ENCODE measurements around the gene OSCAR.

Gene OSCAR

GRCh38 chr19:54100561-54100960, at the start of gene OSCAR:
TSS of gene OSCAR (minus strand) at chr19:54100803. CDS start at chr19:54100792, 11 bp downstream.
- H3K27ac Mint-ChIP-seq: peak within 1 kb of the TSS; percentile 50
- ATAC-seq: no peak
- H3K4me3 Mint-ChIP-seq: peak within 1 kb of the TSS; percentile 96
- H3K9me3 Mint-ChIP-seq: no peaks in the 10 kb centered on the region
- peaks cover 40% of the 10 kb centered on the region for H3K36me3 Mint-ChIP-seq
- H3K4me1 Mint-ChIP-seq: peaks cover 37% of the 10 kb centered on the region
- peak in 1 of 2 donors; percentile 49 for DNase-seq (ENCODE audit: low spot score in 2 of 2)

DNA sequence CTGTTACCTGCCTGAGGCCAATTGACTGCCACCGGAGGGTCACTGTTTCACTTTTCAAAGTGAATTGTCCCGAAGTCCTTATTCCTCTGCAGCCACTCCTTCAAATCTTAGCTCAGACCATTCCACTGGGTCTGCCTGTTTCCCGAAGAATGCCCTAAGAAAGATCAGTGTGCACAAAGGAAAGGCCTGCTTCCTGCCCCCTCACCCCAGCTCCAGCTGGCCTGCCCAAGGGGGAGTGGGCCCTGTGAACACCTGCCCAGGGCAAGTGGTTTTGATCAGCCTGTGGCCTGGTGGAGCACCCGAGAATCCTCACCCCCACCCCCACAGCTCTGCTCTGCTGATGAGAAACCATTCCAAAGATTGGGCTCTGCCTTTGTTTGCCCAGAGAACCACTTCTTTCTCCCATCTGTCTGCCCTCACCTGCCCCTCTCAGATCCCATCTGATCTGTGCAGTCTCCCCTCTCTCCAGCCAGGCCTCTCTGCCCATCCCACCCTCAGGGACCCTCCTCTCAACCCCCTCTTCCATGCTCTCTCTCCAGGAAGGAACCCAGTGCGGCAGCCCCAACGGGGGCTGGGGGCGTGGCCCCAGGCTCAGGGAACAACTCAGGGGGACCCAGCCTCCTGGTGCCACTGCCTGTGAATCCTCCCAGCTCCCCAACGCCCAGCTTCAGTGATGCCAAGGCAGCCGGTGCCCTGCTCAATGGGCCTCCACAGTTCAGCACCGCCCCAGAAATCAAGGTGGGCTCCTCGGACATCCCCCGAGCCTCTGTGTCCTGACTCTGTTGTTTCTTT, 48.6 kb upstream of the OSCAR start:
- H3K4me1 Mint-ChIP-seq: peaks cover 29% of the 10 kb centered on the region
- no peak for ATAC-seq
- H3K4me3 Mint-ChIP-seq: no peak overlapping the region
- H3K36me3 Mint-ChIP-seq: peaks cover 97% of the 10 kb centered on the region
- peak overlapping the region; percentile 89 for H3K27ac Mint-ChIP-seq
- DNase-seq (ENCODE audit: low spot score in 2 of 2): no peak
- no peaks in the 10 kb centered on the region for H3K9me3 Mint-ChIP-seq

GRCh38 chr19:54148158-54148557, 47.6 kb upstream of the OSCAR start:
- no peaks in the 10 kb centered on the region for H3K9me3 Mint-ChIP-seq
- ATAC-seq (no peak), DNase-seq (ENCODE audit: low spot score in 2 of 2) (no peak)
- peaks cover 97% of the 10 kb centered on the region for H3K36me3 Mint-ChIP-seq
- H3K27ac Mint-ChIP-seq: no peak overlapping the region
- H3K4me1 Mint-ChIP-seq: peaks cover 29% of the 10 kb centered on the region
- H3K4me3 Mint-ChIP-seq: no peak overlapping the region

DNA sequence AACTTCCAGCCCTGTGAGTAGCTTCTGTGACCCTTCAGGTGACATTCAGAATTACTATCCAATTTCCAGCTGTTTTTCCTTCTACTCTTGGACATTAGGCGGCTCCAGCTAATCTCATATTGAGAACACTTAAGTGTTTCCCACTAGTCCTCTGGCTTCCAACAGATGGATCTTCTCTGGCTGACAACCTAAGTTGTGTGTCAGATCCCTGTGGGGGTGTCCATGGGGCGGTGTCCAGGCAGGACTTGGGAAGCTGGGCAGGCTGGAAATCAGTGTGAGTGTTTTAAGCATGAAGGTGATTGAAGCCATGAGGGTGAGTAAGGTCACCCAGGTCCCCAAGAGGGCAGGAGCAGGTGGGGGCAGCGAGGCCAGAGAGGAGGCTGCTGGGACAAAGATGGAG, 47.1 kb upstream of the OSCAR start:
- Mint-ChIP-seq H3K4me3 (no peak overlapping the region), H3K4me1 (peaks cover 27% of the 10 kb centered on the region), H3K27ac (no peak overlapping the region), H3K9me3 (no peaks in the 10 kb centered on the region), H3K36me3 (peaks cover 97% of the 10 kb centered on the region)
- DNase-seq (ENCODE audit: low spot score in 2 of 2): no peak
- ATAC-seq: no peak

DNA sequence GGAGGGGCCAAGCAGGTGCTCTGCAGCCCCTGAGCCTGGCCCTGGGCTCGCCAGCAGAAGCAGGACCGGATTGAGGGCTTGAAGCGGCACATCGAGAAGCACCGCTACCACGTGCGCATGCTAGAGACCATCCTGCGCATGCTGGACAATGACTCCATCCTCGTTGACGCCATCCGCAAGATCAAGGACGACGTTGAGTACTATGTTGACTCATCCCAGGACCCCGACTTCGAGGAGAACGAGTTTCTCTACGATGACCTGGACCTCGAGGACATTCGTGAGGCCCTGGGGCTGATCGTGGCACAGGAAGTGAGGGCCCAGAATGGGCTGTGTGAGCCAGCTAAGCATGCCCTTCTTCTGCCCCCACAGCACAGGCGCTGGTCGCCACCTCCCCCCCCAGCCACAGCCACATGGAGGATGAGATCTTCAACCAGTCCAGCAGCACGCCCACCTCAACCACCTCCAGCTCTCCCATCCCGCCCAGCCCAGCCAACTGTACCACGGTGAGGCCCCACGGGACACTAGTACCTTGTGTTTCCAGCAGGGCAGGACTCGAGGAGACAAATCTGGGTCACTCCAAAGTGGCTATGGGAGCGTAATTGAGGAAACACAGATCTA, 45.0 kb upstream of the OSCAR start:
- Mint-ChIP-seq H3K4me1 (peaks cover 39% of the 10 kb centered on the region), H3K4me3 (no peak overlapping the region), H3K9me3 (no peaks in the 10 kb centered on the region), H3K36me3 (peaks cover 92% of the 10 kb centered on the region), H3K27ac (no peak overlapping the region)
- DNase-seq (ENCODE audit: low spot score in 2 of 2) (no peak), ATAC-seq (no peak)

GRCh38 chr19:54142166-54142780, 41.7 kb upstream of the OSCAR start:
- Mint-ChIP-seq H3K4me3 (no peak overlapping the region), H3K9me3 (no peaks in the 10 kb centered on the region), H3K4me1 (peaks cover 54% of the 10 kb centered on the region), H3K27ac (peak overlapping the region; percentile 75), H3K36me3 (peaks cover 81% of the 10 kb centered on the region)
- ATAC-seq (no peak), DNase-seq (ENCODE audit: low spot score in 2 of 2) (no peak)

- Mint-ChIP-seq H3K4me1 (peaks cover 59% of the 10 kb centered on the region), H3K27ac (peak overlapping the region; percentile 99), H3K36me3 (peaks cover 77% of the 10 kb centered on the region), H3K4me3 (no peak overlapping the region), H3K9me3 (no peaks in the 10 kb centered on the region)
- DNase-seq (ENCODE audit: low spot score in 2 of 2) (no peak), ATAC-seq (no peak)
Observed at GRCh38 chr19:54141356-54141755, 40.8 kb upstream of the OSCAR start.

DNA sequence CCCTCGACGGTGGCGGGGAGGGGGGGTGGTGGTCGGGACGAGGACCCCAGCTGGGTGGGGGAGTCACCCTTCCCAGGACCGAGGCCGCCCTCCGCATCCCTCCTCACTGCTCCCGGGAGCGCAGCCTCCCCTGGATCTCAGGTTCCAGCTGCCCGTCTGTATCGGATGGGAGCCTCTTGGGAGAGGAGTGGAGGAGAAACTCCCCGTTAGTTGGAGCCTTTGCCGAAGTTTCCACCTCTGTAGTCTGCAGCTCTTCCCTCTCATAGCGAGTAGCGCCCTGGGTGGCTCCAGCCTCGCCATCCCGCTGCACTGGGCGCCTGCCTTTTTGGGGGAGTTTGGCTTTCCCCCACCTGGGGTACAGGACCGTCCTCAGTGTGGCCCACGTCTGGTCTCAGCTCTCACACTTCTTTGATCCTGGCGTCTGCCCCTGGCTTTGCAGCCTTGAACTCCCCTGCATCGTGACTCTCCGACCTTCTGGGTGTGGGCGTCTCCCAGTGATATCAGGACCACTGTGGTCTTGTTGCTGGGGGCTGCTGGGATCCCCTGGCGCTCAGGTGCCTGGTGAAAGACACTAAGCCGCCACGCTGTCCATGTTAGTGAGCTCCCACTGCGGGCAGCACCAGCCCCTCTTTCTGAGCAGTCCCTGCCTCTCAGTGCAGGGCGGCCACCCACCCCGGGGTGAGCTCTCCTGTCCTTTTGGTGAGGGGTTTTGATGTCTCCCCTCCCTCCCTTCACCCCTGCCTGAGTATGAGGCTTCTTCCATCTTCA, 38.1 kb upstream of the OSCAR start:
- H3K4me1 Mint-ChIP-seq: peaks cover 57% of the 10 kb centered on the region
- H3K4me3 Mint-ChIP-seq: peak overlapping the region; percentile 98
- ATAC-seq (no peak), DNase-seq (ENCODE audit: low spot score in 2 of 2) (peak; percentile 17 to 69)
- peak overlapping the region; percentile 99 for H3K27ac Mint-ChIP-seq
- peaks cover 50% of the 10 kb centered on the region for H3K36me3 Mint-ChIP-seq
- no peaks in the 10 kb centered on the region for H3K9me3 Mint-ChIP-seq

GRCh38 chr19:54137699-54138488, 37.3 kb upstream of the OSCAR start, which contains the start of gene CNOT3:
TSS of gene CNOT3 (plus strand) at chr19:54137762. CDS start at chr19:54142979, 5,217 bp downstream.
- H3K9me3 Mint-ChIP-seq: no peaks in the 10 kb centered on the region
- no peak for ATAC-seq
- H3K27ac Mint-ChIP-seq: peak within 1 kb of the TSS; percentile 99
- H3K36me3 Mint-ChIP-seq: peaks cover 42% of the 10 kb centered on the region
- H3K4me1 Mint-ChIP-seq: peaks cover 52% of the 10 kb centered on the region
- DNase-seq (ENCODE audit: low spot score in 2 of 2): peak in 1 of 2 donors; percentile 23
- peak within 1 kb of the TSS; percentile 98 for H3K4me3 Mint-ChIP-seq

GRCh38 chr19:54136864-54137698, 36.5 kb upstream of the OSCAR start:
- no peaks in the 10 kb centered on the region for H3K9me3 Mint-ChIP-seq
- H3K27ac Mint-ChIP-seq: peak overlapping the region; percentile 99
- H3K4me1 Mint-ChIP-seq: peaks cover 49% of the 10 kb centered on the region
- peak overlapping the region; percentile 98 for H3K4me3 Mint-ChIP-seq
- ATAC-seq (peak; percentile 89), DNase-seq (ENCODE audit: low spot score in 2 of 2) (peak; percentile 92 to 98)
- H3K36me3 Mint-ChIP-seq: peaks cover 34% of the 10 kb centered on the region

GRCh38 chr19:54136086-54136863, 35.7 kb upstream of the OSCAR start:
- ATAC-seq: no peak
- H3K4me3 Mint-ChIP-seq: peak overlapping the region; percentile 98
- peak overlapping the region; percentile 99 for H3K27ac Mint-ChIP-seq
- no peak for DNase-seq (ENCODE audit: low spot score in 2 of 2)
- peaks cover 43% of the 10 kb centered on the region for H3K4me1 Mint-ChIP-seq
- no peaks in the 10 kb centered on the region for H3K9me3 Mint-ChIP-seq
- H3K36me3 Mint-ChIP-seq: peaks cover 33% of the 10 kb centered on the region

DNA sequence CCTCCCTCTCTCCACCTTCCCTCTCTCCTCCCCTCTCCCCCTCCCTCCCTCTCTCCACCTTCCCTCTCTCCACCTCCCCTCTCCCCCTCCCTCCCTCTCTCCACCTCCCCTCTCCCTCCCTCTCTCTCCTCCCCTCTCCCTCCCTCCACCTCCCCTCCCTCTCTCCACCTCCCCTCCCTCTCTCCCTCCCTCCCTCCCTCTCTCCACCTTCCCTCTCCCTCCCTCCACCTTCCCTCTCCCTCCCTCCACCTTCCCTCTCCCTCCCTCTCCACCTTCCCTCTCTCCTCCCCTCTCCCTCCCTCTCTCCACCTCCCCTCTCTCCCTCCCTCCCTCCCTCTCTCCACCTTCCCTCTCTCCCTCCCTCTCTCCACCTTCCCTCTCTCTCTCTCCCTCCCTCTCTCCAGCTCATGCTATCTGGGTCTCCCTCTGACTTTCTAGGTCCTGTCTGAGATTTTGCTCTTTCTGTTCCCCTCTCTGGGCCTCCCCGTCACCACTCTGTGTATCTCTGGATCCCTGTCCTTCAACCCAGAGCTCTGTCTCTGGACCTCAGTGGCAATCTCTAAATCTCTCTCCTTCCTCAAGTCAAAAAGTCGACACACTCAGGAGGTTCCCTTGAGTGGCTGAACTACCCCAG, 33.5 kb upstream of the OSCAR start:
- no peak for DNase-seq (ENCODE audit: low spot score in 2 of 2)
- Mint-ChIP-seq H3K4me3 (no peak overlapping the region), H3K9me3 (no peaks in the 10 kb centered on the region), H3K36me3 (peaks cover 37% of the 10 kb centered on the region), H3K4me1 (peaks cover 24% of the 10 kb centered on the region), H3K27ac (peak overlapping the region; percentile 80)
- ATAC-seq: no peak

Data from stimulated activated effector memory CD8-positive, alpha-beta T cell treated with anti-CD3 and anti-CD28 coated beads, Interleukin-12 subunit alpha, Interleukin-12 subunit beta, amount 100 ng/mL, for 72 hours (primary cell).